Esophagus muscularis mucosa (tissue), 4 donors: ENCODE data around the gene EHD1. TPM values are rescaled to one million over a fixed set of nuclear protein-coding genes. Genes with fewer than 3 reads are reported as not detected.

Source experiments
- DNase-seq: peaks from one replicate; pipeline ENCODE4 v3.0.0-alpha.2; 2017; ENCODE audit errors: extremely low spot score
- H3K27ac ChIP-seq, 4 donors: fragments of 200-600 bp; sonication (generic); replicated peaks in 1 of 4; 1 replicate in 3 of 4; 2 replicates in 1 of 4; pipeline ENCODE4 v1.5.1; 2016 to 2019; ENCODE audit warnings: mild to moderate bottlenecking in 1 of 4
- H3K27me3 ChIP-seq, 4 donors: fragments of 200-600 bp; sonication (generic); one replicate each; pipeline versions ENCODE4 v1.5.1 to v1.6.0; 2016 to 2019
- H3K36me3 ChIP-seq, 4 donors: fragments of 200-600 bp; sonication (generic); one replicate each; pipeline ENCODE4 v1.5.1; 2016 to 2019
- H3K4me1 ChIP-seq, 4 donors: fragments of 200-600 bp; sonication (generic); one replicate each; pipeline ENCODE4 v1.5.1; 2016 to 2019
- H3K4me3 ChIP-seq, 4 donors: fragments of 200-600 bp; sonication (generic); 1 replicate in 2 of 4; 2 replicates in 2 of 4; pipeline ENCODE4 v1.5.1; 2016 to 2019; ENCODE audit warnings: mild to moderate bottlenecking in 4 of 4, moderate library complexity in 1 of 4
- H3K9me3 ChIP-seq, 4 donors: fragments of 200-600 bp; sonication (generic); 1 replicate in 3 of 4; 2 replicates in 1 of 4; pipeline ENCODE4 v1.5.1; 2016 to 2019
- CTCF ChIP-seq, 3 experiments: fragments of 200-600 bp in 2 of 3; fragments of 450-650 bp in 1 of 3; sonication (generic) in 2 of 3; IDR thresholded peaks; one replicate each; pipeline ENCODE4 v1.5.1; 2017 to 2019; ENCODE audit warnings: antibody characterized with exemption in 3 of 3, mild to moderate bottlenecking in 2 of 3, moderate library complexity in 1 of 3
- EP300 ChIP-seq: sonication (generic); formaldehyde crosslinking; IDR thresholded peaks from one replicate; pipeline ENCODE4 v1.6.1; 2017; ENCODE audit warnings: antibody characterized with exemption
- POLR2A ChIP-seq: fragments of 450-650 bp; IDR thresholded peaks from one replicate; pipeline ENCODE4 v1.6.1; 2017; ENCODE audit warnings: antibody characterized with exemption, moderate library complexity, mild to moderate bottlenecking, low read depth
- POLR2AphosphoS5 ChIP-seq, 2 donors: sonication (generic); formaldehyde crosslinking; IDR thresholded peaks; one replicate each; pipeline ENCODE4 v1.6.1; 2017; ENCODE audit warnings: antibody characterized with exemption in 2 of 2
- WGBS: methylation state at CpG from one replicate; pipeline ENCODE4 v1.1.5; 2018; 5-methylcytosine and 5-hydroxymethylcytosine counted together
- intact Hi-C: fragments of 100-400 bp; cut with DNase I; formaldehyde crosslinking; loops from one replicate; pipeline ENCODE4 v1.15.1; 2023
- total RNA-seq, 4 donors: library from RNA; depleted of rRNA; stranded (reverse); fragments of >200 nt; gene quantifications; one replicate each; pipeline versions ENCODE4 v1.1.0 to v1.2.1, GENCODE V29; 2016

EHD1 gene
- total RNA-seq, 4 donors from 2014 or later: 57.0 to 193 (median 104) TPM

GRCh38 chr11:64881476-64881875 lies 3.1 kb upstream of the EHD1 start:
- peak overlapping the region in 3 of 4 donors; percentile 32 to 34 (median 34) for H3K27ac ChIP-seq
- no peaks in the 10 kb centered on the region for H3K9me3 ChIP-seq
- intact Hi-C loops: no loop called here
- WGBS: 85% methylated on average over 8 of the region's 8 CpGs
- no peak for DNase-seq
- no peak overlapping the region for H3K4me3 ChIP-seq
- no peaks in the 10 kb centered on the region for H3K36me3 ChIP-seq
- no peaks in the 10 kb centered on the region for H3K27me3 ChIP-seq
- TF ChIP-seq POLR2AphosphoS5 (IDR thresholded peaks at IDR 0.05) (no peak), POLR2A (no peak), CTCF (IDR thresholded peaks at IDR 0.05) (no peak), EP300 (no peak)
- peaks cover 21 to 42% (median 26%) of the 10 kb centered on the region in 4 donors for H3K4me1 ChIP-seq

GRCh38 chr11:64880240-64881001 lies 2.0 kb upstream of the EHD1 start:
- Histone ChIP-seq H3K36me3 (peaks cover 0 to 2% (median 0%) of the 10 kb centered on the region in 4 donors), H3K4me3 (no peak overlapping the region), H3K27me3 (no peaks in the 10 kb centered on the region), H3K9me3 (no peaks in the 10 kb centered on the region), H3K27ac (peak overlapping the region; percentile 93 to 98 (median 94)), H3K4me1 (peaks cover 32 to 53% (median 37%) of the 10 kb centered on the region in 4 donors)
- DNase-seq: no peak
- 74% methylated on average over 14 of the region's 14 CpGs for whole genome bisulfite sequencing
- TF ChIP-seq POLR2AphosphoS5 (IDR thresholded peaks at IDR 0.05) (peak in 1 of 2 donors; percentile 16), POLR2A (no peak), EP300 (no peak)
- intact Hi-C loops: no loop called here

- no peaks in the 10 kb centered on the region for H3K27me3 ChIP-seq
- intact Hi-C loops: no loop called here
- peaks cover 0 to 11% (median 2%) of the 10 kb centered on the region in 4 donors for H3K36me3 ChIP-seq
- 14% methylated on average over 15 of the region's 16 CpGs for WGBS
- TF ChIP-seq POLR2A (no peak), EP300 (no peak), CTCF (IDR thresholded peaks at IDR 0.05) (no peak), POLR2AphosphoS5 (IDR thresholded peaks at IDR 0.05) (no peak)
- peak overlapping the region; percentile 68 to 92 (median 86) for H3K4me3 ChIP-seq
- peak overlapping the region; percentile 93 to 98 (median 94) for H3K27ac ChIP-seq
- no peaks in the 10 kb centered on the region for H3K9me3 ChIP-seq
- H3K4me1 ChIP-seq: peaks cover 42 to 64% (median 47%) of the 10 kb centered on the region in 4 donors
- DNase-seq: no peak
These were observed 951 bp upstream of the EHD1 start for GRCh38 chr11:64879244-64879900.

- WGBS: 0% methylated on average over 1 of the region's 21 CpGs
- Histone ChIP-seq H3K36me3 (peaks cover 5 to 23% (median 13%) of the 10 kb centered on the region in 4 donors), H3K27me3 (no peaks in the 10 kb centered on the region), H3K4me1 (peaks cover 54 to 76% (median 59%) of the 10 kb centered on the region in 4 donors), H3K4me3 (peak overlapping the region; percentile 68 to 92 (median 86)), H3K9me3 (no peaks in the 10 kb centered on the region), H3K27ac (peak overlapping the region; percentile 93 to 98 (median 94))
- intact Hi-C loops: no loop called here
- no peak for TF ChIP-seq EP300
- no peak for TF ChIP-seq POLR2AphosphoS5 (IDR thresholded peaks at IDR 0.05)
- TF ChIP-seq CTCF (IDR thresholded peaks at IDR 0.05): no peak
- no peak for DNase-seq
These were observed 263 bp downstream of the EHD1 start for GRCh38 chr11:64878223-64878493.
